WI38 (cell line): ENCODE results near the gene ABHD12.

Source experiments
- H3K4me3 ChIP-seq: 2 replicates; pipeline ENCODE4 v1.5.1; 2011; ENCODE audit warnings: low read depth, mild to moderate bottlenecking, control low read depth, low read length
- TF ChIP-seq, protein P1 (sequence below): IDR thresholded peaks from 2 replicates; pipeline ENCODE4 v1.5.1; 2012; ENCODE audit warnings: low read depth, mild to moderate bottlenecking, control low read depth, low read length

Gene ABHD12

GRCh38 chr20:25282796-25283195 lies 107.8 kb downstream of the ABHD12 start:
- H3K4me3 ChIP-seq = no peak overlapping the region
- TF ChIP-seq, protein P1, sequence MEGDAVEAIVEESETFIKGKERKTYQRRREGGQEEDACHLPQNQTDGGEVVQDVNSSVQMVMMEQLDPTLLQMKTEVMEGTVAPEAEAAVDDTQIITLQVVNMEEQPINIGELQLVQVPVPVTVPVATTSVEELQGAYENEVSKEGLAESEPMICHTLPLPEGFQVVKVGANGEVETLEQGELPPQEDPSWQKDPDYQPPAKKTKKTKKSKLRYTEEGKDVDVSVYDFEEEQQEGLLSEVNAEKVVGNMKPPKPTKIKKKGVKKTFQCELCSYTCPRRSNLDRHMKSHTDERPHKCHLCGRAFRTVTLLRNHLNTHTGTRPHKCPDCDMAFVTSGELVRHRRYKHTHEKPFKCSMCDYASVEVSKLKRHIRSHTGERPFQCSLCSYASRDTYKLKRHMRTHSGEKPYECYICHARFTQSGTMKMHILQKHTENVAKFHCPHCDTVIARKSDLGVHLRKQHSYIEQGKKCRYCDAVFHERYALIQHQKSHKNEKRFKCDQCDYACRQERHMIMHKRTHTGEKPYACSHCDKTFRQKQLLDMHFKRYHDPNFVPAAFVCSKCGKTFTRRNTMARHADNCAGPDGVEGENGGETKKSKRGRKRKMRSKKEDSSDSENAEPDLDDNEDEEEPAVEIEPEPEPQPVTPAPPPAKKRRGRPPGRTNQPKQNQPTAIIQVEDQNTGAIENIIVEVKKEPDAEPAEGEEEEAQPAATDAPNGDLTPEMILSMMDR = no peak

- TF ChIP-seq, protein P1 = no peak
- no peak overlapping the region for H3K4me3 ChIP-seq
These were observed 108.4 kb downstream of the ABHD12 start for GRCh38 chr20:25282034-25282781.

DNA sequence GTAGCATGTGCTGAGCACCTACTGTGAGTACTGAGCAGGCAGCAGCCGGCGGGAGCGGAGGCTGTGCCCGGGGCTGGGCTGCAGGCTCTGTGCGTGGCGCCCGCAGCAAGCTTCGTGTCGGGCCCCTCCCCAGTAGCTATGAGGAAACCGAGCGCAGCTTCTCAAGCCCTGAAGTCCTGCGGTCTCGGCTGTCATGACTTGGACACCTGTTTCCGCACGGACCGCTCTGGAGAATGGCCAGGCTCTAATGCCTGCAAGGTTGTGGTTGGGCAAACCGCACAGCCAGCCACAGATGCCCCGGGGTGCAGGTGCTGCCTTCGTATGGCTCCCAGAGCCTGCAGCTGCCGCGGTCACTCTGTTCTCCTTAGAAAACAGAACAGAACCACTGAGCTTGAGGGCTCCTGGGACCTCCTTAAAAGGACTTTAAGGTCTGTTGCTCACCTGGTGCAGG lies 109.1 kb downstream of the ABHD12 start:
- no peak overlapping the region for H3K4me3 ChIP-seq
- TF ChIP-seq, protein P1 = no peak

DNA sequence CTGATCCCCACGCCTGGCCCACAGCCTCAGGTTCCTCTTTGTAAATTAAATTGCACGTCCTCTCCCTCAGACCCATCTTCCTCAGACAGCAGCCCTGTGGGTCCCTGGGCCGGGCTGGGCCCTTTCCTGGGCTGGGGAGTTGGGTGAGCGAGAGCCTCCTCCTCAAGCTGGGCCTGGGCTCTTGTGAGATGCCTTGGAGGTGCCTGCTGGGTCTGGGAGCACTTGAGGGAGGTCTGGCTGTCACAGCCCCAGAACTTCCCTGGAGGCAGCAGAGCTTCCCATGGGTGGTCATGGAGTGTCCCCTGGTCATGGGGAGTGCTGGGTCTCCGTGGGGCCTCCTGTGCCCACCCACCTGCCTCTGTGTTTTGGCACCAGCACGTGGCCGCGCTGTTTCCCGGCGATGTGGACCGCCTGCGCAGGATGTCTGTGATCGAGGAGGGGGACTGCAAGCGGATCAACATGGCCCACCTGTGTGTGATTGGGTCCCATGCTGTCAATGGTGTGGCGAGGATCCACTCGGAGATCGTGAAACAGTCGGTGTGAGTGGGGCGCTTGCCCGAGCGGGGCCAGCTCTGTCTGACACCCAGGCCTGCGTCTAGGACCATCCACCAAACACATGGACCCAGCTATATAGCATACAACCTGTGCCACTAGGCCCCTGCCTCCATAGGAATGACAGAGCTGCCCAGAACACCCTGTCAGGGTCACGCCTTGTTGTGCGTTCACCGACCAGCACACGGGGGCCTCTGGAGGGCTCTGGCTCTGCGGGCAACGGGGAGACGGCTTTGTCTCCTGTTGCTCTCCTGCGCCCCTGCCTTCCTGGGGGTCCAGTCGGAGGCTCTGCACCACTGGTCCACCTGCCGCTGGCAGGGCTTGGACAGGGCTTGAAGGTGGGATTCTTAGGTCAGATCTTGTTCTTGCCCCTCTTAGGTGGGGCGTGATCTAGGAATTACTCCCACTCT lies 109.8 kb downstream of the ABHD12 start:
- TF ChIP-seq, protein P1 = no peak

DNA sequence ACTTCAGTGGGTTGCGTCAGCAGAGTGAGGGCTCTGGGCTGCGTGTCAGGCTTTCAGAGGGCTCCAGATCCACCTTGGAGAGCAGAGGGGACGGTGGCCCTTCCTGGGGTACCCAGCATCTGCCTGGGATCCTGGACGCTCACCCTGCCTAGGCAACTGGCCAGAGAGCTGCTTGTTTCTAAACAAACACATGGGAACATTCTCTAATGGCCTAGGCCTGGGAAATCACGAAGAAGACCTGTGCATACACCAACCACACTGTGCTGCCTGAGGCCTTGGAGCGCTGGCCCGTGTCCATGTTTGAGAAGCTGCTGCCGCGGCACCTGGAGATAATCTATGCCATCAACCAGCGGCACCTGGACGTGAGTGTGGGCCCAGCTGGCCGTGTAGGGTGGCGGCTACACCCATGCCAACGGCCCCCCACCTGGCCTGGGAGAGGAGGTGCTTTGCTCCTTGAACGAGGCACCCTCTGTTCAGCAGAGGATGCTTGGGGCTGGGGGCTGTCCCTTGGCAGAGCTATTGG lies 110.5 kb downstream of the ABHD12 start:
- H3K4me3 ChIP-seq = no peak overlapping the region
- TF ChIP-seq, protein P1 = no peak

More for the DNA sequence above, 109.8 kb downstream of the ABHD12 start:
- H3K4me3 ChIP-seq = no peak overlapping the region

DNA sequence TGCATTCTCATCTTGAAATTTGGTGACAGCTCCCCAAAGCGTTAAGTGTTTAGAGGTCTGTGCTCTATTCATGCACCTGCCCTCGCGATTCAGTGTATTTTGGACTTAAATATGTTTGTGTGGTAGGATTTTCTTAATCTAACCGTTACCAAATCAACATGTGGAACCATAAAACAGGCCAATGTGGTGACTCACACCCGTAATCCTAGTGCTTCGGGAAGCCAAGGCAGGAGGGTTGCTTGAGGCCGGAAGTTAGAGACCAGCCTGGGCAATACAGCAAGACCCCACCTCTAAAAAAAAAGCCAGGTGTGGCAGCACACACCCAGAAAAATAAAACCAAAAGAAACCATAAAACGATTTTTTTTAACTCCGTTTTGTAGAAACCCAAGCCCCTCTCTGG lies 111.2 kb downstream of the ABHD12 start:
- no peak overlapping the region for H3K4me3 ChIP-seq
- TF ChIP-seq, protein P1 = no peak
